Measurements from ENCODE around the gene SIGLEC8.

GRCh38 chr19:51477344-51477743 lies 19.1 kb upstream of the SIGLEC8 start:
- TF ChIP-seq CTCF (IDR thresholded peaks at IDR 0.05; ENCODE audit: control extremely low read depth in 1 of 3, insufficient read depth in 1 of 3, low read depth in 1 of 3, low read length in 3 of 3) (no peak), POLR2AphosphoS5 (IDR thresholded peaks at IDR 0.05; ENCODE audit: low read depth, low read length) (no peak), MAFK (IDR thresholded peaks at IDR 0.05; ENCODE audit: low read depth, low read length) (no peak), CHD1 (IDR thresholded peaks at IDR 0.05; ENCODE audit: low read depth, low read length) (no peak), EZH2 (IDR thresholded peaks at IDR 0.05; ENCODE audit: low read depth, low read length, severe bottlenecking) (no peak), GABPA (IDR thresholded peaks at IDR 0.05; ENCODE audit: borderline replicate concordance, insufficient read depth, low read length) (no peak), TCF12 (IDR thresholded peaks at IDR 0.05; ENCODE audit: low read depth, low read length) (no peak), USF2 (IDR thresholded peaks at IDR 0.05; ENCODE audit: low read length) (no peak), RFX5 (IDR thresholded peaks at IDR 0.05; ENCODE audit: borderline replicate concordance, low read depth, low read length) (no peak), MAX (IDR thresholded peaks at IDR 0.05) (no peak), SUZ12 (IDR thresholded peaks at IDR 0.05; ENCODE audit: low read length) (no peak), EP300 (IDR thresholded peaks at IDR 0.05; ENCODE audit: borderline replicate concordance in 1 of 2, low read depth in 2 of 2, low read length in 2 of 2) (no peak), TAF1 (IDR thresholded peaks at IDR 0.05; ENCODE audit: low read depth, low read length) (no peak)

Data from H1 (cell line).